H9 (cell line): ENCODE measurements around the gene CD247. TPM values are rescaled to one million over a fixed set of nuclear protein-coding genes. Genes with fewer than 3 reads are reported as not detected.

ENCODE experiments used
- DNase-seq: peaks from one replicate; pipeline ENCODE4 v3.0.0-alpha.2; 2017
- H2AFZ ChIP-seq: one replicate; pipeline ENCODE4 v1.6.1; 2013; ENCODE audit warnings: mild to moderate bottlenecking, low read length, control low read depth, moderate library complexity
- H2AK5ac ChIP-seq: 2 replicates; pipeline ENCODE4 v1.6.1; 2013; ENCODE audit warnings: low read length, control low read depth, mixed read lengths; ENCODE audit not compliant: insufficient read length
- H2BK120ac ChIP-seq: one replicate; pipeline ENCODE4 v1.6.1; 2013; ENCODE audit warnings: low read depth, mild to moderate bottlenecking, low read length, control low read depth, inconsistent platforms; ENCODE audit not compliant: poor library complexity, severe bottlenecking
- H2BK12ac ChIP-seq: 2 replicates; pipeline ENCODE4 v1.6.1; 2013; ENCODE audit warnings: low read length, control low read depth, mixed read lengths, low read depth; ENCODE audit not compliant: insufficient read length
- H2BK15ac ChIP-seq: 2 replicates; pipeline ENCODE4 v1.6.1; 2013; ENCODE audit warnings: low read depth, low read length, control low read depth
- H2BK20ac ChIP-seq: one replicate; pipeline ENCODE4 v1.6.1; 2013; ENCODE audit warnings: low read depth, mild to moderate bottlenecking, low read length, control low read depth, inconsistent platforms; ENCODE audit not compliant: poor library complexity, severe bottlenecking
- H2BK5ac ChIP-seq: 2 replicates; pipeline ENCODE4 v1.6.1; 2013; ENCODE audit warnings: low read length, control low read depth, mixed read lengths; ENCODE audit not compliant: insufficient read length
- H3K14ac ChIP-seq: 2 replicates; pipeline ENCODE4 v1.6.1; 2013; ENCODE audit warnings: low read length, control low read depth; ENCODE audit not compliant: insufficient read depth
- H3K18ac ChIP-seq: 2 replicates; pipeline ENCODE4 v1.6.1; 2013; ENCODE audit warnings: low read depth, mild to moderate bottlenecking, mixed read lengths, low read length, control low read depth; ENCODE audit not compliant: insufficient read length
- H3K23ac ChIP-seq: 2 replicates; pipeline ENCODE4 v1.6.1; 2013; ENCODE audit warnings: low read length, control low read depth, mixed read lengths, low read depth; ENCODE audit not compliant: insufficient read length
- H3K23me2 ChIP-seq: 2 replicates; pipeline ENCODE4 v1.6.1; 2013; ENCODE audit warnings: low read depth, mild to moderate bottlenecking, mixed read lengths, low read length, control low read depth; ENCODE audit not compliant: insufficient read length, poor library complexity, severe bottlenecking
- H3K27ac ChIP-seq: 2 replicates; pipeline ENCODE4 v1.5.1; 2013; ENCODE audit warnings: low read length, control low read depth, mixed read lengths, low read depth; ENCODE audit not compliant: insufficient read length
- H3K27me3 ChIP-seq: 2 replicates; pipeline ENCODE4 v1.6.1; 2013; ENCODE audit warnings: low read length, control low read depth, inconsistent platforms; ENCODE audit not compliant: insufficient read depth
- H3K4ac ChIP-seq: 2 replicates; pipeline ENCODE4 v1.6.1; 2013; ENCODE audit warnings: low read depth, mild to moderate bottlenecking, control low read depth, inconsistent platforms, low read length, moderate library complexity
- H3K4me1 ChIP-seq: 2 replicates; pipeline ENCODE4 v1.6.1; 2013; ENCODE audit warnings: low read length, control low read depth, inconsistent platforms; ENCODE audit not compliant: insufficient read depth
- H3K4me2 ChIP-seq: 2 replicates; pipeline ENCODE4 v1.6.1; 2013; ENCODE audit warnings: low read length, control low read depth, mixed read lengths; ENCODE audit not compliant: insufficient read length, insufficient read depth
- H3K56ac ChIP-seq: 2 replicates; pipeline ENCODE4 v1.6.1; 2013; ENCODE audit warnings: low read depth, mild to moderate bottlenecking, mixed read lengths, low read length, control low read depth; ENCODE audit not compliant: insufficient read length
- H3K79me1 ChIP-seq: 2 replicates; pipeline ENCODE4 v1.6.1; 2013; ENCODE audit warnings: low read depth, mild to moderate bottlenecking, moderate library complexity, low read length, control low read depth, inconsistent platforms; ENCODE audit not compliant: insufficient read depth, poor library complexity, severe bottlenecking
- H3K79me2 ChIP-seq: 2 replicates; pipeline ENCODE4 v1.6.1; 2013; ENCODE audit warnings: low read length, control low read depth, inconsistent platforms; ENCODE audit not compliant: insufficient read depth
- H3K9ac ChIP-seq: 2 replicates; pipeline ENCODE4 v1.6.1; 2013; ENCODE audit warnings: low read length, control low read depth, mixed read lengths; ENCODE audit not compliant: insufficient read length; ENCODE audit errors: extremely low read depth
- H3K9me3 ChIP-seq: one replicate; pipeline ENCODE4 v1.6.1; 2013; ENCODE audit warnings: low read depth, low read length, inconsistent platforms; ENCODE audit not compliant: control insufficient read depth
- H3T11ph ChIP-seq: one replicate; pipeline ENCODE4 v1.6.1; 2013; ENCODE audit warnings: mild to moderate bottlenecking, low read length, control low read depth, inconsistent platforms
- H4K20me1 ChIP-seq: one replicate; pipeline ENCODE4 v1.6.1; 2013; ENCODE audit not compliant: control insufficient read depth, insufficient read length, insufficient read depth
- H4K5ac ChIP-seq: 2 replicates; pipeline ENCODE4 v1.6.1; 2013; ENCODE audit warnings: low read depth, mild to moderate bottlenecking, mixed read lengths, low read length, control low read depth; ENCODE audit not compliant: insufficient read length
- H4K8ac ChIP-seq: replicated peaks from 2 replicates; pipeline ENCODE4 v1.6.1; 2013; ENCODE audit warnings: low read length, control low read depth, mixed read lengths, low read depth; ENCODE audit not compliant: insufficient read length
- H4K91ac ChIP-seq: 2 replicates; pipeline ENCODE4 v1.6.1; 2013; ENCODE audit warnings: low read depth, mild to moderate bottlenecking, moderate library complexity, mixed read lengths, low read length, control low read depth; ENCODE audit not compliant: insufficient read length
- H3K27ac Mint-ChIP-seq, 3 experiments: 2 replicates in 2 of 3; 3 replicates in 1 of 3; pipeline ENCODE4 v1.8.0; 2020 to 2021; ENCODE audit warnings: mixed read lengths in 3 of 3, mild to moderate bottlenecking in 1 of 3, moderate library complexity in 1 of 3
- H3K27me3 Mint-ChIP-seq: 2 replicates; pipeline ENCODE4 v1.8.0; 2021; ENCODE audit warnings: low read depth, mild to moderate bottlenecking, moderate library complexity, mixed read lengths
- H3K36me3 Mint-ChIP-seq, 3 experiments: 2 replicates in 2 of 3; 3 replicates in 1 of 3; pipeline ENCODE4 v1.8.0; 2020 to 2021; ENCODE audit warnings: low read depth in 3 of 3, mixed read lengths in 3 of 3; ENCODE audit not compliant: insufficient read depth in 1 of 3
- H3K4me1 Mint-ChIP-seq, 2 experiments: 2 replicates each; pipeline ENCODE4 v1.8.0; 2020; ENCODE audit warnings: mixed read lengths in 2 of 2
- H3K4me3 Mint-ChIP-seq, 2 experiments: 2 replicates in 1 of 2; 3 replicates in 1 of 2; pipeline ENCODE4 v1.8.0; 2020 to 2021; ENCODE audit warnings: mild to moderate bottlenecking in 2 of 2, mixed read lengths in 2 of 2, moderate library complexity in 1 of 2
- H3K9me3 Mint-ChIP-seq, 2 experiments: 2 replicates in 1 of 2; 3 replicates in 1 of 2; pipeline ENCODE4 v1.8.0; 2020; ENCODE audit warnings: mild to moderate bottlenecking in 2 of 2, mixed read lengths in 2 of 2, moderate library complexity in 1 of 2
- WGBS: extraction: QIAGEN DNeasy Blood & Tissue Kit; methylation state at CpG from one replicate; pipeline ENCODE4 v1.1.7; 2013; ENCODE audit warnings: missing lambda C conversion rate, low lambda C conversion rate, mixed read lengths; ENCODE audit not compliant: insufficient read length; ENCODE audit errors: extremely low coverage; 5-methylcytosine and 5-hydroxymethylcytosine counted together
- total RNA-seq: library from RNA; stranded (reverse); gene quantifications from 2 replicates; pipeline ENCODE4 v1.2.1, GENCODE V29; 2021
- TF ChIP-seq, protein P1 (sequence below): fragments of 200-600 bp; sonication (generic); conservative IDR thresholded peaks from 3 replicates; pipeline ENCODE4 v1.8.0; 2021; ENCODE audit warnings: antibody characterized with exemption, mild to moderate bottlenecking

CD247 gene
- total RNA-seq, 1 experiment from 2014 or later, result 1.2 TPM

DNA sequence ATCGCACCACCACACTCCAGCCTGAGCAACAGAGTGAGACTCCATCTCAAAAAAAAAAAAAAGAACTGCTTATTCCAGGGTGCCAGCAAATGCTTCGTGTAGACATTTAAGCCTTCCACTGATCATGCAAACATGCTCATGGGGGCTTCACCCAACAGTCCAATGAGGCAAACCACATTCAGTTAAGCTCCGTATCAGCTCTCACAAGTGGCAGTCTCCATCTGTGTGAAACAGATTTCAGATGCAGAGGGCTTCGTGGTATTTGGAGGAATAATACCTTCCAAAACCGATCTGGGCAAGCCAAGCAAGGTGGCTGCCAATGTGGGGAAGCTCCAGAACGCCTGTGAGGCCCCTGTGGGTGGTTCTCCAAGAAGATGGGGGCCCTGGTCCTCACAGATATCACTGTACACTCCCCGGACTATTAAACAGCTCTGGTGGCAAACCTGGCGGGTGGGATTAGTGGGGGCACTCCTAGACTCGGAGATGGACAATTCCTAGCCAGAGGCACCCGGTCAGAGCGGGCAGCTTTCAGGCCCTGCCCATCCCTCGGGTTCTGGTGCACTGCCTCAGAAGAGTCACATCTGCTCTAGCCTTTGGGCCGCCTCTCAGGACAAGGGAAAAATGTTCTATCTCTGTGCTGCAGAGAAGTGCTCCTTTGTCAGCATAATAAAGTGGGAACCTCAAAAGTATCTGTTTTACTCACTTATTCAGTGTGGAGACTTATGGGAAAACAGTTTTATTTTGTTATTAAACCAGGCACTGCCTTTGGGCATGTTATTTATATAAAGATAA lies 25.1 kb upstream of the CD247 start:
- H2BK120ac ChIP-seq, result no peak overlapping the region
- no peak for DNase-seq
- no peak overlapping the region for H3K14ac ChIP-seq
- H4K91ac ChIP-seq, result no peak overlapping the region
- H3K4ac ChIP-seq, result no peak overlapping the region
- H3K79me2 ChIP-seq, result no peaks in the 10 kb centered on the region
- WGBS, result no CpG with 5 or more reads among the region's 13 CpGs
- no peak overlapping the region for H2AFZ ChIP-seq
- H3K27ac Mint-ChIP-seq, result no peak overlapping the region
- H3K4me1 ChIP-seq, result no peaks in the 10 kb centered on the region
- no peak overlapping the region for H3K23ac ChIP-seq
- H3K9me3 ChIP-seq, result no peaks in the 10 kb centered on the region
- peaks cover 11 to 12% of the 10 kb centered on the region in 2 experiments for H3K4me1 Mint-ChIP-seq
- no peaks in the 10 kb centered on the region for H3K9me3 Mint-ChIP-seq
- H2BK15ac ChIP-seq, result no peak overlapping the region
- H4K20me1 ChIP-seq, result no peaks in the 10 kb centered on the region
- no peaks in the 10 kb centered on the region for H3K79me1 ChIP-seq
- H2BK12ac ChIP-seq, result no peak overlapping the region
- no peak overlapping the region for H3K4me2 ChIP-seq
- no peaks in the 10 kb centered on the region for H3K27me3 Mint-ChIP-seq
- H4K8ac ChIP-seq, result no peak overlapping the region
- H3K27ac ChIP-seq, result no peak overlapping the region
- no peak overlapping the region for H3K4me3 Mint-ChIP-seq
- peaks cover 7 to 15% (median 12%) of the 10 kb centered on the region in 3 experiments; a peak in 6 of 7 replicates for H3K36me3 Mint-ChIP-seq
- no peak overlapping the region for H2BK5ac ChIP-seq
- no peak overlapping the region for H4K5ac ChIP-seq
- no peak overlapping the region for H3K18ac ChIP-seq
- no peaks in the 10 kb centered on the region for H3K27me3 ChIP-seq
- no peak overlapping the region for H3K9ac ChIP-seq
- H2BK20ac ChIP-seq, result no peak overlapping the region
- H3K23me2 ChIP-seq, result no peaks in the 10 kb centered on the region
- TF ChIP-seq, protein P1, sequence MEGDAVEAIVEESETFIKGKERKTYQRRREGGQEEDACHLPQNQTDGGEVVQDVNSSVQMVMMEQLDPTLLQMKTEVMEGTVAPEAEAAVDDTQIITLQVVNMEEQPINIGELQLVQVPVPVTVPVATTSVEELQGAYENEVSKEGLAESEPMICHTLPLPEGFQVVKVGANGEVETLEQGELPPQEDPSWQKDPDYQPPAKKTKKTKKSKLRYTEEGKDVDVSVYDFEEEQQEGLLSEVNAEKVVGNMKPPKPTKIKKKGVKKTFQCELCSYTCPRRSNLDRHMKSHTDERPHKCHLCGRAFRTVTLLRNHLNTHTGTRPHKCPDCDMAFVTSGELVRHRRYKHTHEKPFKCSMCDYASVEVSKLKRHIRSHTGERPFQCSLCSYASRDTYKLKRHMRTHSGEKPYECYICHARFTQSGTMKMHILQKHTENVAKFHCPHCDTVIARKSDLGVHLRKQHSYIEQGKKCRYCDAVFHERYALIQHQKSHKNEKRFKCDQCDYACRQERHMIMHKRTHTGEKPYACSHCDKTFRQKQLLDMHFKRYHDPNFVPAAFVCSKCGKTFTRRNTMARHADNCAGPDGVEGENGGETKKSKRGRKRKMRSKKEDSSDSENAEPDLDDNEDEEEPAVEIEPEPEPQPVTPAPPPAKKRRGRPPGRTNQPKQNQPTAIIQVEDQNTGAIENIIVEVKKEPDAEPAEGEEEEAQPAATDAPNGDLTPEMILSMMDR, result no peak
- no peak overlapping the region for H3T11ph ChIP-seq
- H3K56ac ChIP-seq, result no peak overlapping the region
- no peak overlapping the region for H2AK5ac ChIP-seq
